ENCODE measurements around the gene TMEM132E. TPM values are rescaled to one million over a fixed set of nuclear protein-coding genes. Genes with fewer than 3 reads are reported as not detected.

The TMEM132E gene
- total RNA-seq, 1 donor, result under 0.01 TPM

DNA sequence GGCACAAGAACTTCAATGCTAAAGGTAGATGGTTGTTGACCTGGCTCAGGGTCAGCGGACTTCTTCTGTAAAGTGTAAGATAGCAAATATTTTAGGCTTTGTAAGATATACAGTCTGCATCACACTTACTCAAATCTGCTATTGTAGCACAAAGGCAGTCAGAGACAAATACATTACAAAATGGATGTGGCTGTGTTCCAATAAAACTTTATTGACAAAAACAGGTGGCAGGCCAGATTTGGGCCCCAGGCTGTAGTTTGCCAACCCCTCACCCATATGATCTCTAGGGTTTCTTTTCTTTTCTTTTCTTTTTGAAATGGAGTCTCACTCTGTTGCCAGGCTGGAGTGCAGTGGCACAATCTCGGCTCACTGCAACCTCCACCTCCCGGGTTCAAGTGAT lies 39.5 kb upstream of the TMEM132E start:
- H3K4me3 ChIP-seq (ENCODE audit: low read depth, low read length), result no peak overlapping the region
- TF ChIP-seq, protein P1, sequence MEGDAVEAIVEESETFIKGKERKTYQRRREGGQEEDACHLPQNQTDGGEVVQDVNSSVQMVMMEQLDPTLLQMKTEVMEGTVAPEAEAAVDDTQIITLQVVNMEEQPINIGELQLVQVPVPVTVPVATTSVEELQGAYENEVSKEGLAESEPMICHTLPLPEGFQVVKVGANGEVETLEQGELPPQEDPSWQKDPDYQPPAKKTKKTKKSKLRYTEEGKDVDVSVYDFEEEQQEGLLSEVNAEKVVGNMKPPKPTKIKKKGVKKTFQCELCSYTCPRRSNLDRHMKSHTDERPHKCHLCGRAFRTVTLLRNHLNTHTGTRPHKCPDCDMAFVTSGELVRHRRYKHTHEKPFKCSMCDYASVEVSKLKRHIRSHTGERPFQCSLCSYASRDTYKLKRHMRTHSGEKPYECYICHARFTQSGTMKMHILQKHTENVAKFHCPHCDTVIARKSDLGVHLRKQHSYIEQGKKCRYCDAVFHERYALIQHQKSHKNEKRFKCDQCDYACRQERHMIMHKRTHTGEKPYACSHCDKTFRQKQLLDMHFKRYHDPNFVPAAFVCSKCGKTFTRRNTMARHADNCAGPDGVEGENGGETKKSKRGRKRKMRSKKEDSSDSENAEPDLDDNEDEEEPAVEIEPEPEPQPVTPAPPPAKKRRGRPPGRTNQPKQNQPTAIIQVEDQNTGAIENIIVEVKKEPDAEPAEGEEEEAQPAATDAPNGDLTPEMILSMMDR (IDR thresholded peaks at IDR 0.05; ENCODE audit: insufficient read depth, low read length), result no peak
- DNase-seq (ENCODE audit: low read depth), result no peak

- TF ChIP-seq, protein P1 (IDR thresholded peaks at IDR 0.05; ENCODE audit: insufficient read depth, low read length), result peak; percentile 80
- H3K4me3 ChIP-seq (ENCODE audit: low read depth, low read length), result no peak overlapping the region
- DNase-seq (ENCODE audit: low read depth), result peak; percentile 25
Measured at GRCh38 chr17:34542700-34543336, 36.6 kb upstream of the TMEM132E start.

DNA sequence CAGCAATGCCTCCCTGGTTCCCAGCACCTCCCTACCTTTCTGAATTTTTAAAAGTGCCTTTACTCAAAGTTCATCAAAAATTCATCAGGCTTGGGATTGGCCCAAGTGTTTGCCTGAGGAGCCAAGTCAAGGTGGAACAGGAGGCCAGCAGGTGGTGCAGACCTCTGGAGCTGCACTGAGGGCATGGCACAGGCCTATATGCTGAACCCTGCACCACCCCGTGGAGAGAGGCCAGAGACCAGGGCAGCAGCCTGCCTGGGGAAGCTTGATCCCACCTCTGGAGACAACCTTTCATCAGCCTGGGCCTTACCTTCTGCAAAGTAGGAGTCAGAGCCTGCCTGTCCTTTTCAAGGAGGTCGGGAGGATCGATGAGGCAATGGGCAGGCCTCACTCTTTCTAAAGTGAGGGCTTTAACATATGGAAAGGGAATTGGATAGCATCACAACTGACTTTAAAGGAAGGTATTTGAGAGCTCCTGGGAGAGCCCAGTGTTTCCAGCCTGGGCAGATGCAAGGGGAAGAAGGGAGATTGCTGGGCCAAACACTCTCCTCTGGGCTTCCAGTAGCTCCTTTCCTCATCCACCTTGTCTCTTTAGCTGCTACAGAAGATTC lies 31.8 kb upstream of the TMEM132E start:
- TF ChIP-seq, protein P1 (IDR thresholded peaks at IDR 0.05; ENCODE audit: insufficient read depth, low read length), result no peak
- no peak overlapping the region for H3K4me3 ChIP-seq (ENCODE audit: low read depth, low read length)
- no peak for DNase-seq (ENCODE audit: low read depth)

GRCh38 chr17:34549966-34550365 lies 29.4 kb upstream of the TMEM132E start:
- TF ChIP-seq, protein P1 (IDR thresholded peaks at IDR 0.05; ENCODE audit: insufficient read depth, low read length), result no peak
- no peak for DNase-seq (ENCODE audit: low read depth)
- H3K4me3 ChIP-seq (ENCODE audit: low read depth, low read length), result no peak overlapping the region

GRCh38 chr17:34553907-34554306 lies 25.5 kb upstream of the TMEM132E start:
- no peak for DNase-seq (ENCODE audit: low read depth)
- H3K4me3 ChIP-seq (ENCODE audit: low read depth, low read length), result no peak overlapping the region
- TF ChIP-seq, protein P1 (IDR thresholded peaks at IDR 0.05; ENCODE audit: insufficient read depth, low read length), result no peak

GRCh38 chr17:34556384-34556783 lies 23.0 kb upstream of the TMEM132E start:
- H3K4me3 ChIP-seq (ENCODE audit: low read depth, low read length), result no peak overlapping the region
- peak; percentile 20 for DNase-seq (ENCODE audit: low read depth)
- TF ChIP-seq, protein P1 (IDR thresholded peaks at IDR 0.05; ENCODE audit: insufficient read depth, low read length), result no peak
